ENCODE data around the gene DIP2C. TPM values are rescaled to one million over a fixed set of nuclear protein-coding genes. Genes with fewer than 3 reads are reported as not detected.

DIP2C gene
- total RNA-seq, 1 experiment from 2014 or later, result 11.0 TPM

DNA sequence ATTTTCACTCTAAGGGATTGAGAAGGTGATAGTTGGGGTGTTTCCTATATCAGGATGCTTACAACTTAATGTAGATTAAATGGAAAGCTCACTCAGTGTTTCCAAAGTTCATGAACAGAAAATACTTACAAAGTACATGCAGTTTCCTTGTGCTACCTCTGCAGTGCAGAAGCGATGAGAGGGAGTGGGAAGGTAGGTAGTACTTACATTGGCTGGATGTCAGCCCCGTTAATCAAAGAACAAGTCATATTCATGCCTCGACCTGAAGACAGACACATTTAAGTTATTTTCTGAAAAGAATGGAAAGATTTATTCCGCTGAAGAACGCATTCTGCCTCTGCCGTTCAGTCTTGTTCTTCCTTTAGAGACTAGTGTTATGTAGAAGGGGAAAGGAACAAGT lies 461.1 kb downstream of the DIP2C start:
- no peak for ATAC-seq
- DNase-seq (ENCODE audit: low spot score), result no peak
- H3K4me1 Mint-ChIP-seq, result 0 out of 2 replicates have a peak, but pooled peaks cover 4% of the 10 kb centered on the region
- POLR2A ChIA-PET, result no interaction called here
- no peaks in the 10 kb centered on the region for H3K36me3 Mint-ChIP-seq
- H3K9me3 Mint-ChIP-seq, result no peaks in the 10 kb centered on the region
- CTCF ChIA-PET, result no interaction called here
- TF ChIP-seq ZBTB21 (CRISPR knock-in tag; IDR thresholded peaks at IDR 0.05; ENCODE audit: borderline replicate concordance), result no peak
- no peak for TF ChIP-seq FOXK1 (CRISPR knock-in tag; IDR thresholded peaks at IDR 0.05)
- TF ChIP-seq, protein P1, sequence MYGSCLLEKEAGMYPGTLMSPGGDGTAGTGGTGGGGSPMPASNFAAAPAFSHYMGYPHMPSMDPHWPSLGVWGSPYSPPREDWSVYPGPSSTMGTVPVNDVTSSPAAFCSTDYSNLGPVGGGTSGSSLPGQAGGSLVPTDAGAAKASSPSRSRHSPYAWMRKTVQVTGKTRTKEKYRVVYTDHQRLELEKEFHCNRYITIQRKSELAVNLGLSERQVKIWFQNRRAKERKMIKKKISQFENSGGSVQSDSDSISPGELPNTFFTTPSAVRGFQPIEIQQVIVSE (CRISPR knock-in tag; IDR thresholded peaks at IDR 0.05; ENCODE audit: borderline replicate concordance), result no peak
- TF ChIP-seq RORB (CRISPR knock-in tag; IDR thresholded peaks at IDR 0.05), result no peak
- TF ChIP-seq ATF2 (CRISPR knock-in tag; IDR thresholded peaks at IDR 0.05; ENCODE audit: borderline replicate concordance, low read depth), result no peak
- TF ChIP-seq GTF2I (CRISPR knock-in tag; conservative IDR thresholded peaks at IDR 0.05), result no peak
- no peak for TF ChIP-seq JAZF1 (CRISPR knock-in tag; IDR thresholded peaks at IDR 0.05)
- TF ChIP-seq, protein P2, sequence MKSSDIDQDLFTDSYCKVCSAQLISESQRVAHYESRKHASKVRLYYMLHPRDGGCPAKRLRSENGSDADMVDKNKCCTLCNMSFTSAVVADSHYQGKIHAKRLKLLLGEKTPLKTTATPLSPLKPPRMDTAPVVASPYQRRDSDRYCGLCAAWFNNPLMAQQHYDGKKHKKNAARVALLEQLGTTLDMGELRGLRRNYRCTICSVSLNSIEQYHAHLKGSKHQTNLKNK (CRISPR knock-in tag; IDR thresholded peaks at IDR 0.05), result no peak
- TF ChIP-seq ELF4 (CRISPR knock-in tag; IDR thresholded peaks at IDR 0.05; ENCODE audit: low read depth), result no peak
- no peak for TF ChIP-seq IRF1 (CRISPR knock-in tag; IDR thresholded peaks at IDR 0.05)
- TF ChIP-seq, protein P3, sequence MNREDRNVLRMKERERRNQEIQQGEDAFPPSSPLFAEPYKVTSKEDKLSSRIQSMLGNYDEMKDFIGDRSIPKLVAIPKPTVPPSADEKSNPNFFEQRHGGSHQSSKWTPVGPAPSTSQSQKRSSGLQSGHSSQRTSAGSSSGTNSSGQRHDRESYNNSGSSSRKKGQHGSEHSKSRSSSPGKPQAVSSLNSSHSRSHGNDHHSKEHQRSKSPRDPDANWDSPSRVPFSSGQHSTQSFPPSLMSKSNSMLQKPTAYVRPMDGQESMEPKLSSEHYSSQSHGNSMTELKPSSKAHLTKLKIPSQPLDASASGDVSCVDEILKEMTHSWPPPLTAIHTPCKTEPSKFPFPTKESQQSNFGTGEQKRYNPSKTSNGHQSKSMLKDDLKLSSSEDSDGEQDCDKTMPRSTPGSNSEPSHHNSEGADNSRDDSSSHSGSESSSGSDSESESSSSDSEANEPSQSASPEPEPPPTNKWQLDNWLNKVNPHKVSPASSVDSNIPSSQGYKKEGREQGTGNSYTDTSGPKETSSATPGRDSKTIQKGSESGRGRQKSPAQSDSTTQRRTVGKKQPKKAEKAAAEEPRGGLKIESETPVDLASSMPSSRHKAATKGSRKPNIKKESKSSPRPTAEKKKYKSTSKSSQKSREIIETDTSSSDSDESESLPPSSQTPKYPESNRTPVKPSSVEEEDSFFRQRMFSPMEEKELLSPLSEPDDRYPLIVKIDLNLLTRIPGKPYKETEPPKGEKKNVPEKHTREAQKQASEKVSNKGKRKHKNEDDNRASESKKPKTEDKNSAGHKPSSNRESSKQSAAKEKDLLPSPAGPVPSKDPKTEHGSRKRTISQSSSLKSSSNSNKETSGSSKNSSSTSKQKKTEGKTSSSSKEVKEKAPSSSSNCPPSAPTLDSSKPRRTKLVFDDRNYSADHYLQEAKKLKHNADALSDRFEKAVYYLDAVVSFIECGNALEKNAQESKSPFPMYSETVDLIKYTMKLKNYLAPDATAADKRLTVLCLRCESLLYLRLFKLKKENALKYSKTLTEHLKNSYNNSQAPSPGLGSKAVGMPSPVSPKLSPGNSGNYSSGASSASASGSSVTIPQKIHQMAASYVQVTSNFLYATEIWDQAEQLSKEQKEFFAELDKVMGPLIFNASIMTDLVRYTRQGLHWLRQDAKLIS (CRISPR knock-in tag; IDR thresholded peaks at IDR 0.05; ENCODE audit: borderline replicate concordance), result no peak
- no peak for TF ChIP-seq ESRRA (CRISPR knock-in tag; IDR thresholded peaks at IDR 0.05; ENCODE audit: borderline replicate concordance)
- TF ChIP-seq, protein P4, sequence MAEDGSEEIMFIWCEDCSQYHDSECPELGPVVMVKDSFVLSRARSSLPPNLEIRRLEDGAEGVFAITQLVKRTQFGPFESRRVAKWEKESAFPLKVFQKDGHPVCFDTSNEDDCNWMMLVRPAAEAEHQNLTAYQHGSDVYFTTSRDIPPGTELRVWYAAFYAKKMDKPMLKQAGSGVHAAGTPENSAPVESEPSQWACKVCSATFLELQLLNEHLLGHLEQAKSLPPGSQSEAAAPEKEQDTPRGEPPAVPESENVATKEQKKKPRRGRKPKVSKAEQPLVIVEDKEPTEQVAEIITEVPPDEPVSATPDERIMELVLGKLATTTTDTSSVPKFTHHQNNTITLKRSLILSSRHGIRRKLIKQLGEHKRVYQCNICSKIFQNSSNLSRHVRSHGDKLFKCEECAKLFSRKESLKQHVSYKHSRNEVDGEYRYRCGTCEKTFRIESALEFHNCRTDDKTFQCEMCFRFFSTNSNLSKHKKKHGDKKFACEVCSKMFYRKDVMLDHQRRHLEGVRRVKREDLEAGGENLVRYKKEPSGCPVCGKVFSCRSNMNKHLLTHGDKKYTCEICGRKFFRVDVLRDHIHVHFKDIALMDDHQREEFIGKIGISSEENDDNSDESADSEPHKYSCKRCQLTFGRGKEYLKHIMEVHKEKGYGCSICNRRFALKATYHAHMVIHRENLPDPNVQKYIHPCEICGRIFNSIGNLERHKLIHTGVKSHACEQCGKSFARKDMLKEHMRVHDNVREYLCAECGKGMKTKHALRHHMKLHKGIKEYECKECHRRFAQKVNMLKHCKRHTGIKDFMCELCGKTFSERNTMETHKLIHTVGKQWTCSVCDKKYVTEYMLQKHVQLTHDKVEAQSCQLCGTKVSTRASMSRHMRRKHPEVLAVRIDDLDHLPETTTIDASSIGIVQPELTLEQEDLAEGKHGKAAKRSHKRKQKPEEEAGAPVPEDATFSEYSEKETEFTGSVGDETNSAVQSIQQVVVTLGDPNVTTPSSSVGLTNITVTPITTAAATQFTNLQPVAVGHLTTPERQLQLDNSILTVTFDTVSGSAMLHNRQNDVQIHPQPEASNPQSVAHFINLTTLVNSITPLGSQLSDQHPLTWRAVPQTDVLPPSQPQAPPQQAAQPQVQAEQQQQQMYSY (CRISPR knock-in tag; IDR thresholded peaks at IDR 0.05), result no peak
- TF ChIP-seq ATF1 (CRISPR knock-in tag; IDR thresholded peaks at IDR 0.05), result no peak
- TF ChIP-seq, protein P5, sequence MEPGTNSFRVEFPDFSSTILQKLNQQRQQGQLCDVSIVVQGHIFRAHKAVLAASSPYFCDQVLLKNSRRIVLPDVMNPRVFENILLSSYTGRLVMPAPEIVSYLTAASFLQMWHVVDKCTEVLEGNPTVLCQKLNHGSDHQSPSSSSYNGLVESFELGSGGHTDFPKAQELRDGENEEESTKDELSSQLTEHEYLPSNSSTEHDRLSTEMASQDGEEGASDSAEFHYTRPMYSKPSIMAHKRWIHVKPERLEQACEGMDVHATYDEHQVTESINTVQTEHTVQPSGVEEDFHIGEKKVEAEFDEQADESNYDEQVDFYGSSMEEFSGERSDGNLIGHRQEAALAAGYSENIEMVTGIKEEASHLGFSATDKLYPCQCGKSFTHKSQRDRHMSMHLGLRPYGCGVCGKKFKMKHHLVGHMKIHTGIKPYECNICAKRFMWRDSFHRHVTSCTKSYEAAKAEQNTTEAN (CRISPR knock-in tag; IDR thresholded peaks at IDR 0.05), result no peak
- no peak for TF ChIP-seq MYBL2 (CRISPR knock-in tag; IDR thresholded peaks at IDR 0.05)
- no peak for TF ChIP-seq TEAD4 (CRISPR knock-in tag; IDR thresholded peaks at IDR 0.05)
- no peak for TF ChIP-seq CBFB (CRISPR knock-in tag; IDR thresholded peaks at IDR 0.05; ENCODE audit: low read depth)
- no peak for TF ChIP-seq EMX1 (CRISPR knock-in tag; IDR thresholded peaks at IDR 0.05)
- no peak for TF ChIP-seq ZNF396 (CRISPR knock-in tag; IDR thresholded peaks at IDR 0.05; ENCODE audit: borderline replicate concordance)
- H3K4me3 Mint-ChIP-seq, result no peak overlapping the region
- no peaks in the 10 kb centered on the region for H3K27me3 Mint-ChIP-seq (ENCODE audit: low read depth)
- no peak overlapping the region for H3K27ac Mint-ChIP-seq

Data from WTC11 (cell line).